ENCODE measurements around the gene TLE5.

Gene TLE5

DNA sequence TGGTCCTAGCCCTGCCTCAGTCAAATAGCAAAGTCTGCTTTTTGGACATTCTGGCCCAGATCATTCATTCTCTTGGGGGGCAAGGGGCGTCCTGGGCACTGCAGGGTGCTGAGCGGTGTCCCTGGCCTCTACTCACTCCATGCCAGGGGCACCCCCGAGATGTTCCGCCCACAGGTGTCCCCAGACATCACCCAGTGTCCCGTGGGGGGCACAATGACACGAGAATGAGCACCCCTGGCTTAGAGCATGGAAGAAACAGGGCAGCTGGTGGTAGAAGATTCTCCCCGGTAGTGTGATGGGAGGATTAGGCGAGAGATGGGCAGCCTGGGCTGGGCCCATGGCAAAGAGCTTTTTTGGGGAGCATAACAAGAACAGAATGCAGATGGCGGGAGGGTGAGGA, 5.3 kb upstream of the TLE5 start:
- no peaks in the 10 kb centered on the region for H3K36me3 ChIP-seq
- TF ChIP-seq, protein P1, sequence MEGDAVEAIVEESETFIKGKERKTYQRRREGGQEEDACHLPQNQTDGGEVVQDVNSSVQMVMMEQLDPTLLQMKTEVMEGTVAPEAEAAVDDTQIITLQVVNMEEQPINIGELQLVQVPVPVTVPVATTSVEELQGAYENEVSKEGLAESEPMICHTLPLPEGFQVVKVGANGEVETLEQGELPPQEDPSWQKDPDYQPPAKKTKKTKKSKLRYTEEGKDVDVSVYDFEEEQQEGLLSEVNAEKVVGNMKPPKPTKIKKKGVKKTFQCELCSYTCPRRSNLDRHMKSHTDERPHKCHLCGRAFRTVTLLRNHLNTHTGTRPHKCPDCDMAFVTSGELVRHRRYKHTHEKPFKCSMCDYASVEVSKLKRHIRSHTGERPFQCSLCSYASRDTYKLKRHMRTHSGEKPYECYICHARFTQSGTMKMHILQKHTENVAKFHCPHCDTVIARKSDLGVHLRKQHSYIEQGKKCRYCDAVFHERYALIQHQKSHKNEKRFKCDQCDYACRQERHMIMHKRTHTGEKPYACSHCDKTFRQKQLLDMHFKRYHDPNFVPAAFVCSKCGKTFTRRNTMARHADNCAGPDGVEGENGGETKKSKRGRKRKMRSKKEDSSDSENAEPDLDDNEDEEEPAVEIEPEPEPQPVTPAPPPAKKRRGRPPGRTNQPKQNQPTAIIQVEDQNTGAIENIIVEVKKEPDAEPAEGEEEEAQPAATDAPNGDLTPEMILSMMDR (IDR thresholded peaks at IDR 0.05; ENCODE audit: low read depth, low read length): no peak
- no peak for DNase-seq
- H3K27ac ChIP-seq: peak overlapping the region; percentile 76
- H3K4me3 ChIP-seq (ENCODE audit: low read depth, low read length): peak overlapping the region; percentile 17; the same call in 1 of the 2 replicates
- H3K9me3 ChIP-seq (ENCODE audit: severe bottlenecking): no peaks in the 10 kb centered on the region
- H3K27me3 ChIP-seq (ENCODE audit: insufficient read depth, low read depth, severe bottlenecking): no peaks in the 10 kb centered on the region

- no peak for DNase-seq
- TF ChIP-seq, protein P1 (IDR thresholded peaks at IDR 0.05; ENCODE audit: low read depth, low read length): no peak
- no peak overlapping the region for H3K4me3 ChIP-seq (ENCODE audit: low read depth, low read length)
- no peaks in the 10 kb centered on the region for H3K9me3 ChIP-seq (ENCODE audit: severe bottlenecking)
- peak overlapping the region; percentile 76 for H3K27ac ChIP-seq
- no peaks in the 10 kb centered on the region for H3K36me3 ChIP-seq
- H3K27me3 ChIP-seq (ENCODE audit: insufficient read depth, low read depth, severe bottlenecking): no peaks in the 10 kb centered on the region
Observed at GRCh38 chr19:3066482-3067049, 4.3 kb upstream of the TLE5 start.

DNA sequence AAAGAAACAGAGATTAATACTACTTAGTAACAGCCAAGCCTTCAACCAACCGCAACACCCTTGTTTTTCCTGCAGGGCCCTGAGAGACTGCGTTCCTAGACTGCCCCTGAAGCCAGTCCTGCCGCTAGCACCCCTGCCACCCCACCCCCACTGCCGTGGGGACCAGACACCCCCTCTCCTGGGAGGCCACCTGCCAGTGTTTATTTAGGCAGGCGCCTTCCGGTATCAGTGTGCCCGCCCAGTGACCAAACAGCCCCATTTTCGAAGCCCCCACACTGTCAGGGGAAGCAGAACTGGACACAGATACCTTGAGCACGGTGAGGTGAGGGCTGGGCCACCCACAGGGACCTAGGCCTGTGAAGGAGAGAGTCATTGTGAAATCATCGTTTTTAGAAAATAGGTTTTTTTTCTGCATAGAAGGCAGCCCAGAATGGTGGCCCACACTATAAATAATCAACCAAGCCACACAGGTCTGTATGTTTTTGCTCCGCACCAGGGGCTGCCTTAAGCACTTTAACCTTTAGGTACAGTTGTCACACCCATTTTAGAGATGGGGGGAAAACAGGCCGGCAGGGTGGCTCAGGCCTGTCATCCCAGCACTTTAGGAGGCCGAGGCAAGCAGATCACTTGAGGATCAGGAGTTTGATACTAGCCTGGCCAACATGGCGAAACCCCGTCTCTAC, 3.5 kb upstream of the TLE5 start:
- Histone ChIP-seq H3K27me3 (ENCODE audit: insufficient read depth, low read depth, severe bottlenecking) (no peaks in the 10 kb centered on the region), H3K4me3 (ENCODE audit: low read depth, low read length) (no peak overlapping the region), H3K27ac (peak overlapping the region; percentile 70), H3K36me3 (peaks cover 3% of the 10 kb centered on the region), H3K9me3 (ENCODE audit: severe bottlenecking) (no peaks in the 10 kb centered on the region)
- TF ChIP-seq, protein P1 (IDR thresholded peaks at IDR 0.05; ENCODE audit: low read depth, low read length): no peak
- peak; percentile 80 for DNase-seq

GRCh38 chr19:3064011-3064330, 1.7 kb upstream of the TLE5 start:
- no peaks in the 10 kb centered on the region for H3K9me3 ChIP-seq (ENCODE audit: severe bottlenecking)
- no peak for DNase-seq
- H3K27me3 ChIP-seq (ENCODE audit: insufficient read depth, low read depth, severe bottlenecking): no peaks in the 10 kb centered on the region
- no peak overlapping the region for H3K4me3 ChIP-seq (ENCODE audit: low read depth, low read length)
- TF ChIP-seq, protein P1 (IDR thresholded peaks at IDR 0.05; ENCODE audit: low read depth, low read length): no peak
- peaks cover 20% of the 10 kb centered on the region for H3K36me3 ChIP-seq
- no peak overlapping the region; the same call in 1 of the 2 replicates for H3K27ac ChIP-seq

- no peak for DNase-seq
- Histone ChIP-seq H3K27ac (peak overlapping the region; percentile 92), H3K4me3 (ENCODE audit: low read depth, low read length) (peak overlapping the region; percentile 92), H3K27me3 (ENCODE audit: insufficient read depth, low read depth, severe bottlenecking) (no peaks in the 10 kb centered on the region), H3K36me3 (peaks cover 45% of the 10 kb centered on the region), H3K9me3 (ENCODE audit: severe bottlenecking) (no peaks in the 10 kb centered on the region)
- TF ChIP-seq, protein P1 (IDR thresholded peaks at IDR 0.05; ENCODE audit: low read depth, low read length): peak; percentile 50
Observed at GRCh38 chr19:3061182-3062161, 823 bp downstream of the TLE5 start.

Data from WERI-Rb-1 (cell line).